SU-DHL-6 (cell line): ENCODE data around the gene ACAN.
A peak's percentile ranks its signal among the peaks of the same experiment; 100 is the strongest.

ENCODE experiments used
- H2AFZ ChIP-seq: fragments of 200-600 bp; sonication (generic); 2 replicates; pipeline ENCODE4 v1.6.1; 2014; ENCODE audit warnings: low read depth, mild to moderate bottlenecking, moderate library complexity, mixed read lengths, antibody characterized with exemption, low read length; ENCODE audit not compliant: severe bottlenecking
- H3F3A ChIP-seq: fragments of 200-600 bp; shearing (Covaris generic); 2 replicates; pipeline ENCODE4 v1.6.0; 2016; ENCODE audit warnings: antibody characterized with exemption, mild to moderate bottlenecking; ENCODE audit not compliant: insufficient read depth
- H3K27ac ChIP-seq: fragments of 200-600 bp; sonication (generic); 2 replicates; pipeline ENCODE4 v1.5.1; 2016; ENCODE audit warnings: low read depth, mild to moderate bottlenecking, low read length, moderate library complexity, mixed read lengths
- H3K27me3 ChIP-seq: fragments of 200-600 bp; sonication (generic), shearing (Covaris generic); 2 replicates; pipeline ENCODE4 v1.6.0; 2014; ENCODE audit warnings: mild to moderate bottlenecking, low read length
- H3K36me3 ChIP-seq: fragments of 200-600 bp; sonication (generic); 2 replicates; pipeline ENCODE4 v1.6.1; 2014; ENCODE audit warnings: mild to moderate bottlenecking, low read length, mixed read lengths
- H3K4me2 ChIP-seq: fragments of 300-600, 200-600 bp; shearing (Covaris generic), sonication (generic); 2 replicates; pipeline ENCODE4 v1.6.0; 2014; ENCODE audit warnings: low read length, low read depth, mild to moderate bottlenecking; ENCODE audit not compliant: poor library complexity, severe bottlenecking
- H3K4me3 ChIP-seq: fragments of 200-600 bp; sonication (generic); 2 replicates; pipeline ENCODE4 v1.5.1; 2014; ENCODE audit warnings: antibody characterized with exemption, low read length, mild to moderate bottlenecking, mixed read lengths; ENCODE audit not compliant: insufficient read depth, poor library complexity, severe bottlenecking
- H3K79me2 ChIP-seq: fragments of 200-600 bp; sonication (generic); 2 replicates; pipeline ENCODE4 v1.6.1; 2014; ENCODE audit warnings: mild to moderate bottlenecking, low read length, moderate library complexity; ENCODE audit not compliant: insufficient read depth
- H3K9ac ChIP-seq: fragments of 200-600 bp; sonication (generic); 2 replicates; pipeline ENCODE4 v1.7.0; 2014; ENCODE audit warnings: mild to moderate bottlenecking, low read length
- H3K9me2 ChIP-seq: fragments of 200-600 bp; sonication (generic); replicated peaks from 2 replicates; pipeline ENCODE4 v1.6.1; 2014; ENCODE audit warnings: low read length; ENCODE audit not compliant: insufficient read depth
- H3K9me3 ChIP-seq: fragments of 200-600 bp; sonication (generic); 2 replicates; pipeline ENCODE4 v1.6.1; 2014; ENCODE audit warnings: low read length, mixed read lengths; ENCODE audit not compliant: insufficient read depth
- H4K20me1 ChIP-seq: fragments of 200-600 bp; sonication (generic); 2 replicates; pipeline ENCODE4 v1.6.1; 2014; ENCODE audit warnings: low read depth, mild to moderate bottlenecking, antibody characterized with exemption, low read length, moderate library complexity, mixed read lengths
- CTCF ChIP-seq: fragments of 200-600 bp; sonication (generic); IDR thresholded peaks from one replicate; pipeline ENCODE4 v1.5.1; 2017; ENCODE audit warnings: antibody characterized with exemption, mild to moderate bottlenecking, low read length, moderate library complexity; ENCODE audit not compliant: insufficient read depth, poor library complexity, severe bottlenecking
- EZH2phosphoT487 ChIP-seq: fragments of 200-600 bp; sonication (generic), shearing (Covaris generic); conservative IDR thresholded peaks from 2 replicates; pipeline ENCODE4 v1.6.1; 2018; ENCODE audit warnings: mild to moderate bottlenecking, antibody characterized with exemption, low read length, moderate library complexity, mixed read lengths

Gene ACAN

DNA sequence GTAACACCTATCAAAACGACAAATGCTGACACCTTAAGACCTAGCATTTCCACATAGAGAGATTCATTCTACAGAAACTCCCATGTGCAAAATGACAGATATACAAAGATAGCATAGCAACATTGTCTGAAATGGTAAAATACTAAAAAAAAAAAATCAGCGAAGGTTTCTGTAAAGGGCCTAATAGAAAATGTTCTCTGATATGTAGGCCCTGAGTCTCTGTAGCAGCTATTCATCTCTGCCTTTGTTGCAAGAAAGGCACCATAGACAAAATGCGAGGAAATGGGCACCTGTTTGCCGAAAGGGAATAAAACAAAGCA, 110.6 kb downstream of the ACAN start:
- Histone ChIP-seq H3K4me3 (peak overlapping the region; percentile 64), H4K20me1 (no peaks in the 10 kb centered on the region), H2AFZ (peak overlapping the region; percentile 96), H3K27me3 (no peaks in the 10 kb centered on the region), H3K36me3 (no peaks in the 10 kb centered on the region), H3K9me2 (no peaks in the 10 kb centered on the region), H3F3A (no peaks in the 10 kb centered on the region), H3K9ac (peak overlapping the region; percentile 66), H3K79me2 (no peaks in the 10 kb centered on the region), H3K9me3 (no peaks in the 10 kb centered on the region), H3K27ac (peak overlapping the region; percentile 46), H3K4me2 (peak overlapping the region; percentile 92)
- TF ChIP-seq EZH2phosphoT487 (no peak), CTCF (no peak)

- Histone ChIP-seq H3K9me2 (no peaks in the 10 kb centered on the region), H3K9me3 (no peaks in the 10 kb centered on the region), H3F3A (no peaks in the 10 kb centered on the region), H3K79me2 (no peaks in the 10 kb centered on the region), H3K27ac (no peak overlapping the region), H3K27me3 (no peaks in the 10 kb centered on the region), H3K36me3 (no peaks in the 10 kb centered on the region), H3K9ac (no peak overlapping the region), H2AFZ (no peak overlapping the region), H3K4me3 (no peak overlapping the region), H3K4me2 (no peak overlapping the region), H4K20me1 (no peaks in the 10 kb centered on the region)
- no peak for TF ChIP-seq EZH2phosphoT487
- no peak for TF ChIP-seq CTCF
Measured at GRCh38 chr15:88915354-88915753, 112.1 kb downstream of the ACAN start.

DNA sequence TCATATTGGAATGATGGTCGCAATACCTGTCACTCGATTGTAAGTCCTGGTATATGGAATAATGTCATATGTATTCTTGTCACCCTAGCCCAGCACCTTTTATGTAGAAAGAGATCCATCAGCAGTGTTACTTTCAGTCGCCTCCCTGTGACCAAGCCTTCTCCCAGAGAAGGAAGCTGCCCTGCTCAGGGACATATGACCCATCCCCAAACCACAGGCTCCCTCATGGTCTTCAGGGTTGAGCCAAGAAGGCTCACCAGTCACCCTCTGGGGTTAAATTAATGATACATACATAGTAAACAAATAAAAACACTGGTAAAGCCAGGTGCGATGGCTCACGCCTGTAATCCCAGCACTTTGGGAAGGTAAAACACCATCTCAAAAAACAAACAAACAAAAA, 114.5 kb downstream of the ACAN start:
- H3K36me3 ChIP-seq = no peaks in the 10 kb centered on the region
- H3K4me3 ChIP-seq = no peak overlapping the region
- no peak overlapping the region for H3K27ac ChIP-seq
- no peaks in the 10 kb centered on the region for H3K79me2 ChIP-seq
- H3K4me2 ChIP-seq = no peak overlapping the region
- H3K27me3 ChIP-seq = no peaks in the 10 kb centered on the region
- H3K9me2 ChIP-seq = no peaks in the 10 kb centered on the region
- no peaks in the 10 kb centered on the region for H3F3A ChIP-seq
- H4K20me1 ChIP-seq = no peaks in the 10 kb centered on the region
- no peak for TF ChIP-seq CTCF
- no peak for TF ChIP-seq EZH2phosphoT487
- H2AFZ ChIP-seq = no peak overlapping the region
- H3K9ac ChIP-seq = no peak overlapping the region
- H3K9me3 ChIP-seq = no peaks in the 10 kb centered on the region

DNA sequence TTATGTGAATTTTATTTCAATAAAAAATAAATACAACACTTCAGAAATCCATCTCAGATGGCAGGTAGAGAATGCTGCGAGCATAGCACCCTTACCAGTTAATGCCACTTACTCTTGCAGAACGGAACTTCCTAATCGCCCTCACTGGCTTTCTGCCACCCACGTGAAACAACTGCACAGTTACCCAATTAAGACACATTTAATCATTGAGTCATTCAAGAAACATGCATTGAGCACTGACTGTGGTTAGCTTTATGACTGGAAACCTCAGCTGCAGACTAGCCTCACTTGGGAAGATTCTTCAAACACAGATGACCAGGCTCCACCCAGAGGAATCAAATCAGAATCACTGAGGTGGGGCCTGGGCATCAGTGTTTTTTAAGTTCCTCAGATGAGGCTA, 115.5 kb downstream of the ACAN start:
- Histone ChIP-seq H2AFZ (no peak overlapping the region), H3F3A (no peaks in the 10 kb centered on the region), H3K9me3 (no peaks in the 10 kb centered on the region), H3K36me3 (no peaks in the 10 kb centered on the region), H4K20me1 (no peaks in the 10 kb centered on the region), H3K9ac (no peak overlapping the region), H3K4me3 (no peak overlapping the region), H3K27me3 (no peaks in the 10 kb centered on the region), H3K4me2 (no peak overlapping the region), H3K27ac (no peak overlapping the region), H3K79me2 (no peaks in the 10 kb centered on the region), H3K9me2 (no peaks in the 10 kb centered on the region)
- TF ChIP-seq CTCF (no peak), EZH2phosphoT487 (no peak)
